ENCODE data around the gene ADORA1. TPM values are rescaled to one million over a fixed set of nuclear protein-coding genes. Genes with fewer than 3 reads are reported as not detected.

The ADORA1 gene
- polyA plus RNA-seq, 1 donor (not counting 4 experiments of a cell fraction or from before 2014, with no cell fraction given) = 0.09 TPM

DNA sequence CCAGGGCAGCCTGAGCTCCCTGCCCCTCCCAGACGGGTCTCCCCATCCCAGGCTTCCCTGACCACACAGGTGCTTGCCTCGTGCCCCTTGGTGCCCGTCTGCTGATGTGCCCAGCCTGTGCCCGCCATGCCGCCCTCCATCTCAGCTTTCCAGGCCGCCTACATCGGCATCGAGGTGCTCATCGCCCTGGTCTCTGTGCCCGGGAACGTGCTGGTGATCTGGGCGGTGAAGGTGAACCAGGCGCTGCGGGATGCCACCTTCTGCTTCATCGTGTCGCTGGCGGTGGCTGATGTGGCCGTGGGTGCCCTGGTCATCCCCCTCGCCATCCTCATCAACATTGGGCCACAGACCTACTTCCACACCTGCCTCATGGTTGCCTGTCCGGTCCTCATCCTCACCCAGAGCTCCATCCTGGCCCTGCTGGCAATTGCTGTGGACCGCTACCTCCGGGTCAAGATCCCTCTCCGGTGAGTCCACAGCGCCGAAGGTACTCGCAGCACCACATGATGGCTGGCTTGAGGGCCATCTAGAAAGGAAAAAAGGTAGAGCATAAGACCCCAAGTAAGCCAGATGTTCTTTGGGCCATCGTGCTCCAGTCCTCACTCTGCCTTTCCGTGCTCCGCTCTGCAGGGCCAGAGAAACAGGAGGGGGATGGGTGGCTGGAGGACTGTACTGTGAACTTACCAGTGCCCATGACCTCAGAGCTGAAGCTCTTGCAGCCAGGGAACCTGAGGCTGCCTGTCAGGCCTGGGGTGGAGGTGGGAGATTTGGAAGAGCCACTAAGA lies 1.4 kb downstream of the ADORA1 start:
- Histone ChIP-seq H3K4me2 (ENCODE audit: control insufficient read depth, extremely low read depth, insufficient read depth, low read depth, low read length) (no peak overlapping the region), H4K20me1 (ENCODE audit: control insufficient read depth, extremely low read depth, insufficient read depth, low read length) (no peaks in the 10 kb centered on the region), H3K4me1 (ENCODE audit: control insufficient read depth, extremely low read depth, insufficient read depth, low read length) (peaks cover 5% of the 10 kb centered on the region), H3K4me3 (ENCODE audit: control insufficient read depth in 2 of 3, extremely low read depth in 1 of 3, insufficient read depth in 2 of 3, low read depth in 1 of 3, low read length in 3 of 3) (no peak overlapping the region), H3K79me2 (ENCODE audit: control insufficient read depth, insufficient read depth, low read length) (no peaks in the 10 kb centered on the region), H3K9me1 (ENCODE audit: control insufficient read depth, extremely low read depth, insufficient read depth, low read length) (no peaks in the 10 kb centered on the region), H3K27ac (ENCODE audit: control insufficient read depth, insufficient read depth, low read length) (no peak overlapping the region), H3K9ac (ENCODE audit: control insufficient read depth, extremely low read depth, insufficient read depth, low read length) (no peak overlapping the region), H3K27me3 (ENCODE audit: control insufficient read depth, extremely low read depth, insufficient read depth, low read length) (peaks cover 52% of the 10 kb centered on the region), H3K9me3 (ENCODE audit: control insufficient read depth, low read depth, low read length) (no peaks in the 10 kb centered on the region), H3K36me3 (ENCODE audit: control insufficient read depth in 2 of 2, extremely low read depth in 1 of 2, insufficient read depth in 2 of 2, low read length in 2 of 2) (no peaks in the 10 kb centered on the region), H2AFZ (ENCODE audit: control insufficient read depth, low read length) (no peak overlapping the region)
- dilution Hi-C loops (cut with MboI; ENCODE audit: extremely low pct_ligation_motif_present, low sequenced_read_pairs) = no loop called here
- DNase-seq (ENCODE audit: low read depth, low spot score) (no peak), FAIRE-seq (no peak)
- TF ChIP-seq EZH2 (IDR thresholded peaks at IDR 0.05; ENCODE audit: low read length) = no peak
- TF ChIP-seq, protein P1, sequence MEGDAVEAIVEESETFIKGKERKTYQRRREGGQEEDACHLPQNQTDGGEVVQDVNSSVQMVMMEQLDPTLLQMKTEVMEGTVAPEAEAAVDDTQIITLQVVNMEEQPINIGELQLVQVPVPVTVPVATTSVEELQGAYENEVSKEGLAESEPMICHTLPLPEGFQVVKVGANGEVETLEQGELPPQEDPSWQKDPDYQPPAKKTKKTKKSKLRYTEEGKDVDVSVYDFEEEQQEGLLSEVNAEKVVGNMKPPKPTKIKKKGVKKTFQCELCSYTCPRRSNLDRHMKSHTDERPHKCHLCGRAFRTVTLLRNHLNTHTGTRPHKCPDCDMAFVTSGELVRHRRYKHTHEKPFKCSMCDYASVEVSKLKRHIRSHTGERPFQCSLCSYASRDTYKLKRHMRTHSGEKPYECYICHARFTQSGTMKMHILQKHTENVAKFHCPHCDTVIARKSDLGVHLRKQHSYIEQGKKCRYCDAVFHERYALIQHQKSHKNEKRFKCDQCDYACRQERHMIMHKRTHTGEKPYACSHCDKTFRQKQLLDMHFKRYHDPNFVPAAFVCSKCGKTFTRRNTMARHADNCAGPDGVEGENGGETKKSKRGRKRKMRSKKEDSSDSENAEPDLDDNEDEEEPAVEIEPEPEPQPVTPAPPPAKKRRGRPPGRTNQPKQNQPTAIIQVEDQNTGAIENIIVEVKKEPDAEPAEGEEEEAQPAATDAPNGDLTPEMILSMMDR (optimal IDR thresholded peaks at IDR 0.05 in 1 of 3, IDR thresholded peaks at IDR 0.05 in 1 of 3, conservative IDR thresholded peaks at IDR 0.05 in 1 of 3; ENCODE audit: extremely low read depth in 1 of 3, insufficient read depth in 2 of 3, low read length in 3 of 3) = no peak

GRCh38 chr1:203129501-203130231 lies 2.1 kb downstream of the ADORA1 start:
- peaks cover 5% of the 10 kb centered on the region for H3K4me1 ChIP-seq (ENCODE audit: control insufficient read depth, extremely low read depth, insufficient read depth, low read length)
- FAIRE-seq (no peak), DNase-seq (ENCODE audit: low read depth, low spot score) (no peak)
- no peaks in the 10 kb centered on the region for H3K9me3 ChIP-seq (ENCODE audit: control insufficient read depth, low read depth, low read length)
- H3K27ac ChIP-seq (ENCODE audit: control insufficient read depth, insufficient read depth, low read length) = no peak overlapping the region
- no peak overlapping the region for H2AFZ ChIP-seq (ENCODE audit: control insufficient read depth, low read length)
- dilution Hi-C loops (cut with MboI; ENCODE audit: extremely low pct_ligation_motif_present, low sequenced_read_pairs) = no loop called here
- H3K79me2 ChIP-seq (ENCODE audit: control insufficient read depth, insufficient read depth, low read length) = no peaks in the 10 kb centered on the region
- no peaks in the 10 kb centered on the region for H3K36me3 ChIP-seq (ENCODE audit: control insufficient read depth in 2 of 2, extremely low read depth in 1 of 2, insufficient read depth in 2 of 2, low read length in 2 of 2)
- no peaks in the 10 kb centered on the region for H3K9me1 ChIP-seq (ENCODE audit: control insufficient read depth, extremely low read depth, insufficient read depth, low read length)
- H3K9ac ChIP-seq (ENCODE audit: control insufficient read depth, extremely low read depth, insufficient read depth, low read length) = no peak overlapping the region
- TF ChIP-seq, protein P1 (optimal IDR thresholded peaks at IDR 0.05 in 1 of 3, IDR thresholded peaks at IDR 0.05 in 1 of 3, conservative IDR thresholded peaks at IDR 0.05 in 1 of 3; ENCODE audit: extremely low read depth in 1 of 3, insufficient read depth in 2 of 3, low read length in 3 of 3) = no peak
- no peak overlapping the region for H3K4me3 ChIP-seq (ENCODE audit: control insufficient read depth in 2 of 3, extremely low read depth in 1 of 3, insufficient read depth in 2 of 3, low read depth in 1 of 3, low read length in 3 of 3)
- H3K27me3 ChIP-seq (ENCODE audit: control insufficient read depth, extremely low read depth, insufficient read depth, low read length) = peaks cover 44% of the 10 kb centered on the region
- H4K20me1 ChIP-seq (ENCODE audit: control insufficient read depth, extremely low read depth, insufficient read depth, low read length) = no peaks in the 10 kb centered on the region
- no peak overlapping the region for H3K4me2 ChIP-seq (ENCODE audit: control insufficient read depth, extremely low read depth, insufficient read depth, low read depth, low read length)
